KMS-11 (cell line): ENCODE data around the gene C9orf72.

Source experiments
- H2AFZ ChIP-seq: fragments of 200-600 bp; sonication (generic); 2 replicates; pipeline ENCODE4 v1.6.1; 2016; ENCODE audit warnings: antibody characterized with exemption, mixed run types, low read depth
- H3K27ac ChIP-seq: fragments of 200-600 bp; sonication (generic); 2 replicates; pipeline ENCODE4 v1.6.1; 2016; ENCODE audit warnings: mild to moderate bottlenecking, mixed run types
- H3K27me3 ChIP-seq: fragments of 200-600 bp; sonication (generic); 2 replicates; pipeline ENCODE4 v1.6.1; 2017; ENCODE audit warnings: mild to moderate bottlenecking, low read depth, mixed run types, moderate library complexity; ENCODE audit not compliant: insufficient read depth
- H3K36me3 ChIP-seq: fragments of 200-600 bp; sonication (generic); 2 replicates; pipeline ENCODE4 v1.6.1; 2017; ENCODE audit warnings: mild to moderate bottlenecking, mixed run types; ENCODE audit not compliant: insufficient read depth
- H3K4me1 ChIP-seq: fragments of 200-600 bp; sonication (generic); 2 replicates; pipeline ENCODE4 v1.6.1; 2016; ENCODE audit warnings: mild to moderate bottlenecking, low read depth, mixed run types; ENCODE audit not compliant: poor library complexity, severe bottlenecking
- H3K4me2 ChIP-seq: fragments of 200-600 bp; sonication (generic); 2 replicates; pipeline ENCODE4 v1.7.0; 2016; ENCODE audit warnings: mild to moderate bottlenecking, mixed run types
- H3K4me3 ChIP-seq: fragments of 200-600 bp; sonication (generic); IDR thresholded peaks from 2 replicates; pipeline ENCODE4 v1.6.1; 2017; ENCODE audit warnings: low read depth, low read length, mixed read lengths; ENCODE audit not compliant: insufficient read depth
- H3K79me2 ChIP-seq: fragments of 200-600 bp; sonication (generic); 2 replicates; pipeline ENCODE4 v1.6.1; 2016; ENCODE audit warnings: low read depth, mixed run types; ENCODE audit not compliant: insufficient read depth
- H3K9ac ChIP-seq: fragments of 200-600 bp; sonication (generic); 2 replicates; pipeline ENCODE4 v1.6.1; 2016; ENCODE audit warnings: mild to moderate bottlenecking, mixed run types
- H4K20me1 ChIP-seq: fragments of 200-600 bp; sonication (generic); 2 replicates; pipeline ENCODE4 v1.6.1; 2016; ENCODE audit warnings: mild to moderate bottlenecking, mixed run types; ENCODE audit not compliant: insufficient read depth
- CTCF ChIP-seq: fragments of 200-600 bp; sonication (generic); conservative IDR thresholded peaks from 2 replicates; pipeline ENCODE4 v1.6.1; 2017; ENCODE audit warnings: low read depth, mild to moderate bottlenecking, antibody characterized with exemption, low read length, moderate library complexity, mixed read lengths

The C9orf72 gene

GRCh38 chr9:27563738-27564430 is 9.4 kb downstream of the C9orf72 start:
- no peak for TF ChIP-seq CTCF
- Histone ChIP-seq H3K36me3 (no peaks in the 10 kb centered on the region), H4K20me1 (no peaks in the 10 kb centered on the region), H3K4me1 (peaks cover 12% of the 10 kb centered on the region), H3K79me2 (no peaks in the 10 kb centered on the region), H3K27me3 (no peaks in the 10 kb centered on the region), H3K4me2 (no peak overlapping the region), H3K4me3 (no peak overlapping the region), H3K9ac (no peak overlapping the region), H3K27ac (no peak overlapping the region), H2AFZ (no peak overlapping the region)

GRCh38 chr9:27561685-27562084 is 11.6 kb downstream of the C9orf72 start:
- TF ChIP-seq CTCF = no peak
- Histone ChIP-seq H3K4me3 (no peak overlapping the region), H3K27ac (no peak overlapping the region), H3K9ac (no peak overlapping the region), H3K27me3 (no peaks in the 10 kb centered on the region), H3K4me1 (peaks cover 12% of the 10 kb centered on the region), H3K79me2 (no peaks in the 10 kb centered on the region), H2AFZ (no peak overlapping the region), H3K36me3 (no peaks in the 10 kb centered on the region), H3K4me2 (no peak overlapping the region), H4K20me1 (no peaks in the 10 kb centered on the region)

- no peaks in the 10 kb centered on the region for H3K36me3 ChIP-seq
- no peak overlapping the region for H2AFZ ChIP-seq
Observed at GRCh38 chr9:27560457-27560856, 12.8 kb downstream of the C9orf72 start.

GRCh38 chr9:27558307-27558706 is 15.0 kb downstream of the C9orf72 start:
- Histone ChIP-seq H3K4me3 (no peak overlapping the region), H2AFZ (no peak overlapping the region), H3K79me2 (no peaks in the 10 kb centered on the region), H4K20me1 (no peaks in the 10 kb centered on the region), H3K4me2 (no peak overlapping the region), H3K27ac (no peak overlapping the region), H3K9ac (no peak overlapping the region), H3K4me1 (no peaks in the 10 kb centered on the region), H3K27me3 (no peaks in the 10 kb centered on the region), H3K36me3 (no peaks in the 10 kb centered on the region)
- no peak for TF ChIP-seq CTCF

More at GRCh38 chr9:27560457-27560856, 12.8 kb downstream of the C9orf72 start:
- TF ChIP-seq CTCF = no peak
- no peak overlapping the region for H3K9ac ChIP-seq
- no peak overlapping the region for H3K4me3 ChIP-seq
- H3K79me2 ChIP-seq = no peaks in the 10 kb centered on the region
- H3K27ac ChIP-seq = no peak overlapping the region
- no peaks in the 10 kb centered on the region for H4K20me1 ChIP-seq
- H3K4me1 ChIP-seq = peaks cover 3% of the 10 kb centered on the region
- no peaks in the 10 kb centered on the region for H3K27me3 ChIP-seq
- no peak overlapping the region for H3K4me2 ChIP-seq
